ENCODE measurements around the gene FOLR2. TPM values are rescaled to one million over a fixed set of nuclear protein-coding genes. Genes with fewer than 3 reads are reported as not detected.
"Not testable (repeated sequence)": the region's sequence is repeated elsewhere in the genome, so short reads cannot be mapped to it uniquely, and the experiment has no call there.

Gene FOLR2
- total RNA-seq, 4 donors from 2014 or later: 7.5 to 14.6 (median 13.0) TPM

DNA sequence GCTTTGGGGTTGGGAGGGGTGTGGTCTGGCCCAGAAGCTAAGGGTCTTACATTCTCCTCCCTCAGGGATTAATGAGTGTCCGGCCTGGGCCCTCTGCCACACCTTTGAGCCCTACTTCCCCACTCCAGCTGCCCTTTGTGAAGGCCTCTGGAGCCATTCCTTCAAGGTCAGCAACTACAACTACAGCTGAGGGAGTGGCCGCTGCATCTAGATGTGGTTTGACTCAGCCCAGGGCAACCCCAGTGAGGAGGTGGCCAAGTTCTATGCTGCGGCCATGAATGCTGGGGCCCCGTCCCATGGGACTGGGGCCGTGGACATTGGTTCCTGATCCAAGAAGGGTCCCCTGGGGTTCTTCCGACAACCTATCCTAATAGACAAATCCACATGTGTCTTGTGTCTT lies 38.9 kb upstream of the FOLR2 start:
- TF ChIP-seq, protein P1, sequence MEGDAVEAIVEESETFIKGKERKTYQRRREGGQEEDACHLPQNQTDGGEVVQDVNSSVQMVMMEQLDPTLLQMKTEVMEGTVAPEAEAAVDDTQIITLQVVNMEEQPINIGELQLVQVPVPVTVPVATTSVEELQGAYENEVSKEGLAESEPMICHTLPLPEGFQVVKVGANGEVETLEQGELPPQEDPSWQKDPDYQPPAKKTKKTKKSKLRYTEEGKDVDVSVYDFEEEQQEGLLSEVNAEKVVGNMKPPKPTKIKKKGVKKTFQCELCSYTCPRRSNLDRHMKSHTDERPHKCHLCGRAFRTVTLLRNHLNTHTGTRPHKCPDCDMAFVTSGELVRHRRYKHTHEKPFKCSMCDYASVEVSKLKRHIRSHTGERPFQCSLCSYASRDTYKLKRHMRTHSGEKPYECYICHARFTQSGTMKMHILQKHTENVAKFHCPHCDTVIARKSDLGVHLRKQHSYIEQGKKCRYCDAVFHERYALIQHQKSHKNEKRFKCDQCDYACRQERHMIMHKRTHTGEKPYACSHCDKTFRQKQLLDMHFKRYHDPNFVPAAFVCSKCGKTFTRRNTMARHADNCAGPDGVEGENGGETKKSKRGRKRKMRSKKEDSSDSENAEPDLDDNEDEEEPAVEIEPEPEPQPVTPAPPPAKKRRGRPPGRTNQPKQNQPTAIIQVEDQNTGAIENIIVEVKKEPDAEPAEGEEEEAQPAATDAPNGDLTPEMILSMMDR (IDR thresholded peaks at IDR 0.05 in 4 of 5, conservative IDR thresholded peaks at IDR 0.05 in 1 of 5): no peak
- no peak for TF ChIP-seq POLR2A (IDR thresholded peaks at IDR 0.05)
- Histone ChIP-seq H3K4me3 (no peak overlapping the region), H3K4me1 (no peaks in the 10 kb centered on the region), H3K36me3 (no peaks in the 10 kb centered on the region), H3K27me3 (no peaks in the 10 kb centered on the region), H3K9me3 (no peaks in the 10 kb centered on the region), H3K27ac (no peak overlapping the region)
- no peak for DNase-seq
- intact Hi-C loops (cut with DNase I; ENCODE audit: low total_unique reads): no loop called here
- in situ Hi-C loops (cut with MboI; ENCODE audit: low sequenced_read_pairs in 4 of 4): no loop called here
- no peak for ATAC-seq

DNA sequence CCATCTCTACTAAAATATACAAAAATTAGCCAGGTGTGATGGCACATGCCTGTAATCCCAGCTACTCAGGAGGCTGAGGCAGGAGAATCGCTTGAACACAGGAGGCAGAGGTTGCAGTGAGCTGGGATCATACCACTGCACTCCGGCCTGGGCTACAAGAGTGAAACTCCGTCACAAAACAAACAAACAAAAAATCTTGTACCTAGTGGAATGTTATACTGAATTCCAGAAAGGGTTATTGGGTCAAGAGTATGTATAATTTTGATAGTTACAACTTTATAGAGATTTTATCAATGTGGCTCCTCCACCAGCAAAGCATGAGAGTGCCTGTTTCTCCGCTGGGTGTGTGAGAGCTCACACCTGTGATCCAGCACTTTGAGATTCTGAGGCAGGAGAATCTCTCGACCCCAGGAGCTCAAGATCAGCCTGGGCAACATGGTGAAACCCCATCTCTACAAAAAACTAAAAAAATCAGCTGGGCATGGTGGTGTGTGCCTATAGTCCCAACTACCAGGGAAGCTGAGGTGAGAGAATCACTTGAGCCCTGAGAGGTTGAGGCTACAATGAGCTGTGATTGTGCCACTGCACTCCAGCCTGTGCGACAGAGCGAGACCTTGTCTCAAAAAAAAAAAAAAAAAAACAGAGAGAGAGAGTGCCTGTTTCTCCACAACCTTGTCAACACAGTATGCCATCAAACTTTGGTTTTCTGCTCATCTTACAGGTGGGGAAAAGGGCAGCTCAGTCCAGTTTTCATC lies 37.4 kb upstream of the FOLR2 start:
- Histone ChIP-seq H3K4me1 (no peaks in the 10 kb centered on the region), H3K36me3 (no peaks in the 10 kb centered on the region), H3K27ac (no peak overlapping the region), H3K9me3 (no peaks in the 10 kb centered on the region), H3K4me3 (no peak overlapping the region), H3K27me3 (no peaks in the 10 kb centered on the region)
- TF ChIP-seq, protein P1 (IDR thresholded peaks at IDR 0.05 in 4 of 5, conservative IDR thresholded peaks at IDR 0.05 in 1 of 5): no peak
- TF ChIP-seq POLR2A (IDR thresholded peaks at IDR 0.05): no peak
- in situ Hi-C loops (cut with MboI; ENCODE audit: low sequenced_read_pairs in 4 of 4): no loop called here
- DNase-seq (no peak), ATAC-seq (no peak)
- intact Hi-C loops (cut with DNase I; ENCODE audit: low total_unique reads): no loop called here

DNA sequence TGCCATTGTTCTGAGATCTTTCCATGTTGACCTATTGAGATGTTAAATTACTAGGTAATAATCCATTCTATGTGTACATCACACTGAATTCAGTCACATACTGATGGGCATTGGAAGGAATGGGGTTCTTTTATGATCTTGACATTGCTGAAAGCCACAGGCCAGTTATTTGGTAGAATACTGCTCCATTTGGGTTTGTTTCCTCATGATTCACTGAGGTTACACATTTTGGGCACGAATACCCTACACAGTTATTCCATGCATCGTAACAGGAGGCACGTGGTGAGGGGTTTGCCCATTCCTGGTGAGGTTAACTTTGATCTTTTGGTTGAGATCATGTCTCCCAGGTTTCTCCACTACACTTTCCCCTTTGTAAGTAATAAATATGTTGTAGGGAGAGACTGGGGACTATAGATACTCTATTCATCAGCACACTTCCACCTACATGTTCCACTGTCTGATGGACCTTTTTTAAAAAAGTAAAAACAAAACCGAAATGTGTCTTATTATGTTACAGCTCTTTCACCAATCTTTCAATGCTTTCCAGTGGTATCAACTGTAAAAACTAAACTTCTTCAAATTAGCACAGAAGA lies 36.7 kb upstream of the FOLR2 start:
- Histone ChIP-seq H3K27me3 (no peaks in the 10 kb centered on the region), H3K4me3 (no peak overlapping the region), H3K27ac (no peak overlapping the region), H3K36me3 (no peaks in the 10 kb centered on the region), H3K9me3 (no peaks in the 10 kb centered on the region), H3K4me1 (no peaks in the 10 kb centered on the region)
- DNase-seq (no peak), ATAC-seq (no peak)
- in situ Hi-C loops (cut with MboI; ENCODE audit: low sequenced_read_pairs in 4 of 4) (no loop called here), intact Hi-C loops (cut with DNase I; ENCODE audit: low total_unique reads) (no loop called here)
- TF ChIP-seq POLR2A (IDR thresholded peaks at IDR 0.05): no peak
- TF ChIP-seq, protein P1 (IDR thresholded peaks at IDR 0.05 in 4 of 5, conservative IDR thresholded peaks at IDR 0.05 in 1 of 5): no peak

DNA sequence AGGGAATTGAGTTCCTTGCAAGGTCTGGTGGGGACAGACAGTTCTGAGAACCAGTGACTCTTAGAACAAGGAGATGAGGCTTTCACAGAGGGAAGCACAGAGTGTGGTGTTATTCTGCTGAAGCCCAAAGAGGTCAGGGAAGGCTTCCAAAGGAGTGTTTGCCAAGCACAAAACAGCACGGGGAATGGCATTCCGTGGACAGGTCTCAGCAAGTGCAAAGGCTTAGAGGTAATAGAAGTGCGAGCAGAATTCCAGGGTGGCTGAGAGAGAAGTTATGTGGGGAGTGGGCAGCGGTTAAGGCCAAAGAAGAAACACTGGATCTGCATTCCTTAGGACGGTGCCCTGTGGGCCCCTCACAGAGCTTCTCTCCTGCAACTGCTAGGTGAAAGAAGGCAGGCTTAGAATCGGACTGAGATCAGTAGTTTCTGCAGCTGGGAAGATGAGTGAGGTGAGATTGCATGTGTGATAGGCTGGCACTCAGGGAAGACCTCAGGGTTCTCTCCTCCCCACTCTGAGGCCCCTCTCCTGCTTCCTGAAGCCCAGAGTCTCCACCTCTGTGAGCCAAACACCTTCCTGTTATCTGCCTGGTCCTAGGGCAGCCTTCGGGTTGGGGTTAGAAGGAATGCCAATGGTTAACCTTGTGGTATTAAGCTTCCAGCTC lies 35.6 kb upstream of the FOLR2 start:
- H3K27me3 ChIP-seq; in situ Hi-C loops (cut with MboI; ENCODE audit: low sequenced_read_pairs in 4 of 4); DNase-seq; H3K27ac ChIP-seq; H3K9me3 ChIP-seq; intact Hi-C loops (cut with DNase I; ENCODE audit: low total_unique reads); ATAC-seq; H3K36me3 ChIP-seq; H3K4me1 ChIP-seq; H3K4me3 ChIP-seq: not testable (repeated sequence)

DNA sequence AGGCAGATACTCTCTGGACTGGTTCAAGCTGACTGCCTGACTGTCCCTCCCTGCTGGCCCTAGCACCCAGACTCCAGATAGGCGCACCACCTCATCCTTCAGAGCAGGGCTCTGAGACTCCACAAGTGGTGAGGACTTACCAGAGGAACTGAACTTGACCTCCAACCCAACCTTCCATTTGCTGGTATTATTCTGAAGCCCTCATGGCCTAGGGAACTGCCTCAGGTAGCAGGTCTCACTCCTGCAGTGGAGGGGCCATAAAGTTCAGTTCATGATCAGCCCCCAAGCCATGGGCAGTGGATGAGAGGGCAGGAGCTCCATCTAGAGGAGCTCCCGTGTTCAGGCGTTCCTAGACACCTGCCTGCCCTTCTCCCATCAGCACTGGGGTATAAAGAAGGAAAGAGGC lies 35.0 kb upstream of the FOLR2 start:
- DNase-seq; H3K4me3 ChIP-seq; in situ Hi-C loops (cut with MboI; ENCODE audit: low sequenced_read_pairs in 4 of 4); H3K4me1 ChIP-seq; H3K27me3 ChIP-seq; H3K9me3 ChIP-seq; intact Hi-C loops (cut with DNase I; ENCODE audit: low total_unique reads); H3K36me3 ChIP-seq; H3K27ac ChIP-seq; ATAC-seq: not testable (repeated sequence)

Measured in gastrocnemius medialis (tissue), 4 donors.